Endothelial cell of umbilical vein (primary cell): ENCODE measurements around the gene PRDX4.

Source experiments
- EZH2 ChIP-seq: IDR thresholded peaks from 2 replicates; pipeline ENCODE4 v1.6.1; 2012; ENCODE audit warnings: borderline replicate concordance, low read depth, mild to moderate bottlenecking, moderate library complexity, low read length, inconsistent platforms; ENCODE audit not compliant: severe bottlenecking
- POLR2A ChIP-seq: IDR thresholded peaks from 2 replicates; pipeline ENCODE4 v1.6.1; 2012; ENCODE audit warnings: low read depth, mild to moderate bottlenecking, control low read depth, low read length
- POLR2AphosphoS5 ChIP-seq: IDR thresholded peaks from 2 replicates; pipeline ENCODE4 v1.6.1; 2012; ENCODE audit warnings: low read depth, mild to moderate bottlenecking, control low read depth, low read length, moderate library complexity; ENCODE audit not compliant: insufficient read depth
- TF ChIP-seq, protein P1 (sequence below), 2 donors: IDR thresholded peaks; 1 replicate in 1 of 2; 2 replicates in 1 of 2; pipeline ENCODE4 v1.5.1; 2011; ENCODE audit warnings: low read length in 2 of 2, mild to moderate bottlenecking in 2 of 2, moderate library complexity in 2 of 2, control low read depth in 1 of 2, inconsistent platforms in 1 of 2, low read depth in 1 of 2; ENCODE audit not compliant: insufficient read depth in 1 of 2; ENCODE audit errors: extremely low read depth in 1 of 2

DNA sequence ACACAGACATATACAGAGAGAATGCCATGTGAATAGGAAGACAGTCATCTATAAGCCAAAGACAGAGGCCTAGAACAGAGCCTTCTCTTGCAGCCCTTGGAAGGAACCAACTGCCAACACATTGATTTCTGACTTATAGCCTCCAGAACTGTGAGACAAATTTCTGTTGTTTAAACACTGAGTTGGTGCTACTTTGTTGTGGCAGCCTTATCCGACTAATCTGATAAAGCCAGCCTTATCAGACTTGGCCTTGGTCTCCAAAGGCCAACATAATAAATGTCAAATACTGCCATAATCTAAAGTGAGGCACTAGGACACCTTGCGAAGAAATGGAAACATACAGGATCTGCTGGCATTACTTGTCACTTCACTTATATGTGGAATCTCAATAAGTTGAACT, 24.3 kb upstream of the PRDX4 start:
- no peak for TF ChIP-seq POLR2A
- TF ChIP-seq, protein P1, sequence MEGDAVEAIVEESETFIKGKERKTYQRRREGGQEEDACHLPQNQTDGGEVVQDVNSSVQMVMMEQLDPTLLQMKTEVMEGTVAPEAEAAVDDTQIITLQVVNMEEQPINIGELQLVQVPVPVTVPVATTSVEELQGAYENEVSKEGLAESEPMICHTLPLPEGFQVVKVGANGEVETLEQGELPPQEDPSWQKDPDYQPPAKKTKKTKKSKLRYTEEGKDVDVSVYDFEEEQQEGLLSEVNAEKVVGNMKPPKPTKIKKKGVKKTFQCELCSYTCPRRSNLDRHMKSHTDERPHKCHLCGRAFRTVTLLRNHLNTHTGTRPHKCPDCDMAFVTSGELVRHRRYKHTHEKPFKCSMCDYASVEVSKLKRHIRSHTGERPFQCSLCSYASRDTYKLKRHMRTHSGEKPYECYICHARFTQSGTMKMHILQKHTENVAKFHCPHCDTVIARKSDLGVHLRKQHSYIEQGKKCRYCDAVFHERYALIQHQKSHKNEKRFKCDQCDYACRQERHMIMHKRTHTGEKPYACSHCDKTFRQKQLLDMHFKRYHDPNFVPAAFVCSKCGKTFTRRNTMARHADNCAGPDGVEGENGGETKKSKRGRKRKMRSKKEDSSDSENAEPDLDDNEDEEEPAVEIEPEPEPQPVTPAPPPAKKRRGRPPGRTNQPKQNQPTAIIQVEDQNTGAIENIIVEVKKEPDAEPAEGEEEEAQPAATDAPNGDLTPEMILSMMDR (IDR thresholded peaks at IDR 0.05; ENCODE audit: extremely low read depth in 1 of 2, insufficient read depth in 1 of 2, low read depth in 1 of 2, low read length in 2 of 2) = no peak
- no peak for TF ChIP-seq EZH2
- no peak for TF ChIP-seq POLR2AphosphoS5
